Panc1 (cell line): ENCODE measurements around the gene THTPA. TPM values are rescaled to one million over a fixed set of nuclear protein-coding genes. Genes with fewer than 3 reads are reported as not detected.

Experiments
- ATAC-seq: fragments of 200-7000 bp; cut with Tn5 transposase; 2 replicates; pipeline ENCODE4 v1.9.1; 2020; ENCODE audit warnings: mild to moderate bottlenecking, moderate library complexity
- BruUV-seq: library from RNA; stranded (reverse); fragments of 400-500 nt; replicated peaks from 2 replicates; lab custom pipeline; 2021; lab: Mats Ljungman, UMichigan
- CTCF ChIA-PET: fragments of 300-600 bp; sonication (Branson Sonifier 250); formaldehyde crosslinking; loops from one replicate; lab custom pipeline; 2022; ENCODE audit warnings: antibody characterized with exemption; lab: Charles Lee
- POLR2A ChIA-PET: fragments of 300-600 bp; sonication (Branson Sonifier 250); formaldehyde crosslinking; loops from one replicate; lab custom pipeline; 2022; ENCODE audit warnings: antibody characterized with exemption; lab: Charles Lee
- DNase-seq: peaks from one replicate; pipeline ENCODE4 v3.0.0-alpha.2; 2010; ENCODE audit warnings: low read depth, low spot score
- H3K27ac ChIP-seq: 2 replicates; pipeline ENCODE4 v1.5.1; 2011; ENCODE audit warnings: mild to moderate bottlenecking, low read length, inconsistent platforms
- H3K27me3 ChIP-seq: fragments of 200-500 bp; sonication (Bioruptor generic); 2 replicates; pipeline ENCODE4 v1.6.0; 2014; ENCODE audit warnings: low read length, inconsistent platforms; ENCODE audit not compliant: control insufficient read depth, insufficient read depth
- H3K36me3 ChIP-seq: fragments of 200-500 bp; sonication (Bioruptor generic); 2 replicates; pipeline ENCODE4 v1.5.1; 2014; ENCODE audit warnings: inconsistent platforms, mild to moderate bottlenecking, low read length, moderate library complexity; ENCODE audit not compliant: control insufficient read depth, insufficient read depth
- H3K4me1 ChIP-seq: 2 replicates; pipeline ENCODE4 v1.5.1; 2011; ENCODE audit warnings: inconsistent platforms, mild to moderate bottlenecking, low read length, moderate library complexity; ENCODE audit not compliant: control insufficient read depth, insufficient read depth
- H3K4me3 ChIP-seq, 2 experiments: 2 replicates each; pipeline ENCODE4 v1.5.1; 2011 to 2012; ENCODE audit warnings: low read depth in 2 of 2, low read length in 2 of 2, mild to moderate bottlenecking in 2 of 2, inconsistent platforms in 1 of 2, moderate library complexity in 1 of 2
- H3K9me3 ChIP-seq: fragments of 200-500 bp; sonication (Bioruptor generic); 2 replicates; pipeline ENCODE4 v1.5.1; 2014; ENCODE audit warnings: low read depth, mild to moderate bottlenecking, inconsistent platforms, low read length, moderate library complexity; ENCODE audit not compliant: control insufficient read depth, insufficient read depth
- POLR2AphosphoS5 ChIP-seq: IDR thresholded peaks from 2 replicates; pipeline ENCODE4 v1.6.1; 2012; ENCODE audit warnings: mild to moderate bottlenecking, low read depth, low read length, moderate library complexity
- SIN3A ChIP-seq: IDR thresholded peaks from 2 replicates; pipeline ENCODE4 v1.6.1; 2012; ENCODE audit warnings: low read depth, mild to moderate bottlenecking, low read length, moderate library complexity, borderline replicate concordance; ENCODE audit not compliant: insufficient read depth
- TCF7L2 ChIP-seq: IDR thresholded peaks from 2 replicates; pipeline ENCODE4 v1.6.1; 2011; ENCODE audit warnings: mild to moderate bottlenecking, low read depth, low read length, inconsistent platforms
- in situ Hi-C: cut with HindIII; loops from 2 replicates; pipeline ENCODE4 v1.10.0; 2016; ENCODE audit warnings: low sequenced_read_pairs, low pct_unique_long_range_greater_than_20kb
- intact Hi-C: fragments of 100-400 bp; cut with micrococcal nuclease; formaldehyde crosslinking; loops from one replicate; pipeline ENCODE4 v1.10.0; 2022; ENCODE audit not compliant: unreplicated experiment
- total RNA-seq: library from RNA; stranded (reverse); gene quantifications from one replicate; pipeline ENCODE4 v1.2.1, GENCODE V29; 2021; ENCODE audit not compliant: unreplicated experiment
- TF ChIP-seq, protein P1 (sequence below): fragments of 450-650 bp; IDR thresholded peaks from 2 replicates; pipeline ENCODE4 v1.5.1; 2017; ENCODE audit warnings: mild to moderate bottlenecking
- TF ChIP-seq, protein P2 (sequence below), 2 experiments: IDR thresholded peaks; 2 replicates each; pipeline ENCODE4 v1.6.1; 2011 to 2012; ENCODE audit warnings: low read depth in 2 of 2, control low read depth in 1 of 2, low read length in 1 of 2, mild to moderate bottlenecking in 1 of 2, moderate library complexity in 1 of 2; ENCODE audit not compliant: insufficient read depth in 1 of 2

Gene THTPA
- total RNA-seq, 1 experiment from 2014 or later: 13.3 TPM

DNA sequence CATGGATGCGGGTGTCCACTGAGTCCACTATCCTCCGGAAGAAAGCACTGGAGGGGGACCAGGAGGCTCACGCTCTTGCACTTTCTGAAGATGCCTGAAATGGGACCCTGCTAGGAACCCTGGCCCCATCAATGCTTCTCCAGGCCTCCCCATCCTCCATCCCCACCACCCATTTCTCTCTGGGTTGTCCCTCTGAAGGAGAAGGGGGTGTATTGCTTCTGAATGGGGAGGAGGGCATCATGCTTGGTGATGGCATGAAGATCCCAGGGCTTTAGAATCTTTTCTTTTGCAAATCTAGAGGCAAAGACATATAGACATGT, 23.2 kb downstream of the THTPA start:
- Histone ChIP-seq H3K4me3 (no peak overlapping the region; a peak in 1 of 4 replicates), H3K36me3 (no peaks in the 10 kb centered on the region), H3K27ac (no peak overlapping the region), H3K4me1 (no peaks in the 10 kb centered on the region), H3K9me3 (no peaks in the 10 kb centered on the region), H3K27me3 (no peaks in the 10 kb centered on the region)
- DNase-seq (no peak), ATAC-seq (no peak)
- in situ Hi-C loops: no loop called here
- ChIA-PET CTCF (no interaction called here), POLR2A (no interaction called here)
- intact Hi-C loops: no loop called here
- no peak for TF ChIP-seq POLR2AphosphoS5
- TF ChIP-seq, protein P1, sequence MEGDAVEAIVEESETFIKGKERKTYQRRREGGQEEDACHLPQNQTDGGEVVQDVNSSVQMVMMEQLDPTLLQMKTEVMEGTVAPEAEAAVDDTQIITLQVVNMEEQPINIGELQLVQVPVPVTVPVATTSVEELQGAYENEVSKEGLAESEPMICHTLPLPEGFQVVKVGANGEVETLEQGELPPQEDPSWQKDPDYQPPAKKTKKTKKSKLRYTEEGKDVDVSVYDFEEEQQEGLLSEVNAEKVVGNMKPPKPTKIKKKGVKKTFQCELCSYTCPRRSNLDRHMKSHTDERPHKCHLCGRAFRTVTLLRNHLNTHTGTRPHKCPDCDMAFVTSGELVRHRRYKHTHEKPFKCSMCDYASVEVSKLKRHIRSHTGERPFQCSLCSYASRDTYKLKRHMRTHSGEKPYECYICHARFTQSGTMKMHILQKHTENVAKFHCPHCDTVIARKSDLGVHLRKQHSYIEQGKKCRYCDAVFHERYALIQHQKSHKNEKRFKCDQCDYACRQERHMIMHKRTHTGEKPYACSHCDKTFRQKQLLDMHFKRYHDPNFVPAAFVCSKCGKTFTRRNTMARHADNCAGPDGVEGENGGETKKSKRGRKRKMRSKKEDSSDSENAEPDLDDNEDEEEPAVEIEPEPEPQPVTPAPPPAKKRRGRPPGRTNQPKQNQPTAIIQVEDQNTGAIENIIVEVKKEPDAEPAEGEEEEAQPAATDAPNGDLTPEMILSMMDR: no peak
- TF ChIP-seq SIN3A: no peak
- TF ChIP-seq, protein P2, sequence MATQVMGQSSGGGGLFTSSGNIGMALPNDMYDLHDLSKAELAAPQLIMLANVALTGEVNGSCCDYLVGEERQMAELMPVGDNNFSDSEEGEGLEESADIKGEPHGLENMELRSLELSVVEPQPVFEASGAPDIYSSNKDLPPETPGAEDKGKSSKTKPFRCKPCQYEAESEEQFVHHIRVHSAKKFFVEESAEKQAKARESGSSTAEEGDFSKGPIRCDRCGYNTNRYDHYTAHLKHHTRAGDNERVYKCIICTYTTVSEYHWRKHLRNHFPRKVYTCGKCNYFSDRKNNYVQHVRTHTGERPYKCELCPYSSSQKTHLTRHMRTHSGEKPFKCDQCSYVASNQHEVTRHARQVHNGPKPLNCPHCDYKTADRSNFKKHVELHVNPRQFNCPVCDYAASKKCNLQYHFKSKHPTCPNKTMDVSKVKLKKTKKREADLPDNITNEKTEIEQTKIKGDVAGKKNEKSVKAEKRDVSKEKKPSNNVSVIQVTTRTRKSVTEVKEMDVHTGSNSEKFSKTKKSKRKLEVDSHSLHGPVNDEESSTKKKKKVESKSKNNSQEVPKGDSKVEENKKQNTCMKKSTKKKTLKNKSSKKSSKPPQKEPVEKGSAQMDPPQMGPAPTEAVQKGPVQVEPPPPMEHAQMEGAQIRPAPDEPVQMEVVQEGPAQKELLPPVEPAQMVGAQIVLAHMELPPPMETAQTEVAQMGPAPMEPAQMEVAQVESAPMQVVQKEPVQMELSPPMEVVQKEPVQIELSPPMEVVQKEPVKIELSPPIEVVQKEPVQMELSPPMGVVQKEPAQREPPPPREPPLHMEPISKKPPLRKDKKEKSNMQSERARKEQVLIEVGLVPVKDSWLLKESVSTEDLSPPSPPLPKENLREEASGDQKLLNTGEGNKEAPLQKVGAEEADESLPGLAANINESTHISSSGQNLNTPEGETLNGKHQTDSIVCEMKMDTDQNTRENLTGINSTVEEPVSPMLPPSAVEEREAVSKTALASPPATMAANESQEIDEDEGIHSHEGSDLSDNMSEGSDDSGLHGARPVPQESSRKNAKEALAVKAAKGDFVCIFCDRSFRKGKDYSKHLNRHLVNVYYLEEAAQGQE (IDR thresholded peaks at IDR 0.05; ENCODE audit: insufficient read depth in 1 of 2, low read depth in 2 of 2, low read length in 1 of 2): no peak
- no peak for TF ChIP-seq TCF7L2
- no TSS peak for BruUV-seq

DNA sequence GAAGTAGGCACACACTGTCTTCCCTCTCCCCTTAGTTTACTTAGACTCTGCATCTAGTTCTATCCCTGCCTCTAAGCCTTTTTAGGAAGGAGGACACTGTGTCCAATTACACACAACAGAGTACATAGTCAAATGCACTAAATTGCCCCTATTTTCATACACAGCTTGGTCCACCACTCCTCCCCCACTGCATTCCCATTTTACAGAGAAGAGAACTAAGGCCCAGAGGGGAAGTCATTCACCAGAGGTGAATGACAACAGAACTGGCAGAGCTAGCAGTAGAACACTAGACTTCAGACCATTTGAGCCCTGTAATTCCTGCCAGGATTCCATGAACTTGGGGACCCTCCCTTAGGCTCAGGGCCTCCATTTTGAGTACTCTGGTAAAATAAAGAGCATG, 23.7 kb downstream of the THTPA start:
- ATAC-seq (no peak), DNase-seq (no peak)
- CTCF ChIA-PET: no interaction called here
- no peaks in the 10 kb centered on the region for H3K36me3 ChIP-seq
- no peaks in the 10 kb centered on the region for H3K4me1 ChIP-seq
- intact Hi-C loops: no loop called here
- no peak overlapping the region for H3K4me3 ChIP-seq
- no peaks in the 10 kb centered on the region for H3K9me3 ChIP-seq
- in situ Hi-C loops: no loop called here
- no peak overlapping the region for H3K27ac ChIP-seq
- no peaks in the 10 kb centered on the region for H3K27me3 ChIP-seq
- POLR2A ChIA-PET: no interaction called here
- no peak for TF ChIP-seq SIN3A
- no peak for TF ChIP-seq POLR2AphosphoS5
- TF ChIP-seq, protein P1: no peak
- TF ChIP-seq TCF7L2: no peak
- TF ChIP-seq, protein P2 (IDR thresholded peaks at IDR 0.05; ENCODE audit: insufficient read depth in 1 of 2, low read depth in 2 of 2, low read length in 1 of 2): no peak
- no TSS peak for BruUV-seq
